NB4 (cell line): ENCODE measurements around the gene RBM4B.

Experiments
- CTCF ChIP-seq: IDR thresholded peaks from one replicate; pipeline ENCODE4 v1.5.1; 2012; ENCODE audit warnings: low read depth, low read length
- MYC ChIP-seq: IDR thresholded peaks from 2 replicates; pipeline ENCODE4 v1.6.1; 2011; ENCODE audit warnings: low read depth, low read length
- POLR2A ChIP-seq: IDR thresholded peaks from 2 replicates; pipeline ENCODE4 v1.6.1; 2011; ENCODE audit warnings: mild to moderate bottlenecking; ENCODE audit not compliant: insufficient read length; ENCODE audit errors: extremely low read depth
- TF ChIP-seq, protein P1 (sequence below): IDR thresholded peaks from 2 replicates; pipeline ENCODE4 v1.6.1; 2011; ENCODE audit warnings: low read depth, low read length

DNA sequence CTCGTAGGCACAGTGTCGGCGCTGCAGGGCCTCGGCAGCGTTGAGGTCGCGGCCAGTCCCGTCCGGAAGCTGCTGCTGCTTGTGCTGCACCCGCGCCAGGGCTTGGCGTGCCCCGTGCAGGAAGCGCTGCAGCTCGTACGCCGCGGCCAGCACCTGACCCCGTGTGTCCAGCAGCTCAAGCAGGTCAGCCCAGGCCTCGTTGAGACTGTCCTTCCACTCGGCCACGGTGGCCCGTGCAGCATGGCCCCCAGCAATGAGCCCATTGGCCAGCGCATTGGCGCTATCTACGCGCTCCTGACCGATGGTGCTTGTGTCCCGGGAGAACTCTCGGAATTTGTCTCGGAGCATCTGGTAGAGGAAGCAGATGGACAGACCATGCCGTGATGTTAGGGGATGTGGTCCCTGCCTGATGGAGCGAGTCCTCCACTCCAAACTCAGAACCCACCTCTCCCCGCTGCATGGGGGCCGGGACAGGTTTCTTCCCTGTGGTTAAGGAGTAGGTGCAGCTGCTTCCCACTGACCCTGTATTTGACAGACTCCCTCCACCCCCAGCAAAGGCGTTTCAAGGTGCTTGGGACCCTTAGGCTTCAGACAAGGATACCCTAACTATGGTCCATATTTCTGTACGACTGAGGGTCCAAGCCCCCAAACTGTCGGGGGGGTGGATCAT lies 13.8 kb upstream of the RBM4B start:
- no peak for TF ChIP-seq POLR2A
- TF ChIP-seq CTCF: no peak
- TF ChIP-seq MYC: no peak
- TF ChIP-seq, protein P1, sequence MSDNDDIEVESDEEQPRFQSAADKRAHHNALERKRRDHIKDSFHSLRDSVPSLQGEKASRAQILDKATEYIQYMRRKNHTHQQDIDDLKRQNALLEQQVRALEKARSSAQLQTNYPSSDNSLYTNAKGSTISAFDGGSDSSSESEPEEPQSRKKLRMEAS: no peak
